GM12878 (cell line): Measurements from ENCODE around the gene NHLRC4.

Experiments used
- EZH2 ChIP-seq: IDR thresholded peaks from 2 replicates; pipeline ENCODE4 v1.6.1; 2012; ENCODE audit warnings: low read depth, mild to moderate bottlenecking, control low read depth, inconsistent platforms, low read length, borderline replicate concordance; ENCODE audit not compliant: control insufficient read depth
- GABPA ChIP-seq: IDR thresholded peaks from 2 replicates; pipeline ENCODE4 v1.6.1; 2014; ENCODE audit warnings: antibody characterized with exemption, low read depth, mild to moderate bottlenecking, inconsistent platforms
- MYC ChIP-seq: IDR thresholded peaks from 2 replicates; pipeline ENCODE4 v1.6.1; 2011; ENCODE audit warnings: mild to moderate bottlenecking, low read length, moderate library complexity, inconsistent platforms; ENCODE audit not compliant: insufficient read depth, insufficient replicate concordance, insufficient read length, severe bottlenecking
- NR2C2 ChIP-seq: IDR thresholded peaks from 2 replicates; pipeline ENCODE4 v1.6.1; 2011; ENCODE audit warnings: borderline replicate concordance, low read depth; ENCODE audit not compliant: control insufficient read depth, insufficient read length
- PAX8 ChIP-seq: fragments of 450-650 bp; IDR thresholded peaks from 2 replicates; pipeline ENCODE4 v1.6.1; 2017; ENCODE audit warnings: mild to moderate bottlenecking, moderate library complexity
- POLR2A ChIP-seq: IDR thresholded peaks from 2 replicates; pipeline ENCODE4 v1.6.1; 2011; ENCODE audit warnings: low read depth, mild to moderate bottlenecking, low read length
- POLR2AphosphoS5 ChIP-seq: IDR thresholded peaks from 2 replicates; pipeline ENCODE4 v1.6.1; 2011; ENCODE audit warnings: mild to moderate bottlenecking, low read length, inconsistent platforms
- RCOR1 ChIP-seq: conservative IDR thresholded peaks from 2 replicates; pipeline ENCODE4 v1.6.1; 2012; ENCODE audit warnings: low read depth, low read length, improper control_type of control experiment
- RFX5 ChIP-seq: IDR thresholded peaks from 2 replicates; pipeline ENCODE4 v1.6.1; 2011; ENCODE audit warnings: low read depth, low read length, improper control_type of control experiment
- SIN3A ChIP-seq: IDR thresholded peaks from 2 replicates; pipeline ENCODE4 v1.6.1; 2012; ENCODE audit warnings: low read depth, low read length, improper control_type of control experiment
- SMAD1 ChIP-seq: fragments of 450-650 bp; IDR thresholded peaks from 2 replicates; pipeline ENCODE4 v1.6.1; 2018; ENCODE audit warnings: mild to moderate bottlenecking, low read depth; ENCODE audit not compliant: partially characterized antibody
- USF2 ChIP-seq: IDR thresholded peaks from 2 replicates; pipeline ENCODE4 v1.6.1; 2011; ENCODE audit warnings: low read depth, low read length, improper control_type of control experiment, borderline replicate concordance
- TF ChIP-seq, protein P1 (sequence below), 3 experiments: IDR thresholded peaks in 2 of 3; conservative IDR thresholded peaks in 1 of 3; 2 replicates each; pipeline ENCODE4 v1.5.1; 2011; ENCODE audit warnings: low read depth in 3 of 3, low read length in 3 of 3, mild to moderate bottlenecking in 3 of 3, control low read depth in 2 of 3, moderate library complexity in 2 of 3, inconsistent platforms in 1 of 3, mixed read lengths in 1 of 3; ENCODE audit not compliant: control insufficient read depth in 2 of 3, insufficient read depth in 1 of 3; ENCODE audit errors: extremely low read depth in 1 of 3

DNA sequence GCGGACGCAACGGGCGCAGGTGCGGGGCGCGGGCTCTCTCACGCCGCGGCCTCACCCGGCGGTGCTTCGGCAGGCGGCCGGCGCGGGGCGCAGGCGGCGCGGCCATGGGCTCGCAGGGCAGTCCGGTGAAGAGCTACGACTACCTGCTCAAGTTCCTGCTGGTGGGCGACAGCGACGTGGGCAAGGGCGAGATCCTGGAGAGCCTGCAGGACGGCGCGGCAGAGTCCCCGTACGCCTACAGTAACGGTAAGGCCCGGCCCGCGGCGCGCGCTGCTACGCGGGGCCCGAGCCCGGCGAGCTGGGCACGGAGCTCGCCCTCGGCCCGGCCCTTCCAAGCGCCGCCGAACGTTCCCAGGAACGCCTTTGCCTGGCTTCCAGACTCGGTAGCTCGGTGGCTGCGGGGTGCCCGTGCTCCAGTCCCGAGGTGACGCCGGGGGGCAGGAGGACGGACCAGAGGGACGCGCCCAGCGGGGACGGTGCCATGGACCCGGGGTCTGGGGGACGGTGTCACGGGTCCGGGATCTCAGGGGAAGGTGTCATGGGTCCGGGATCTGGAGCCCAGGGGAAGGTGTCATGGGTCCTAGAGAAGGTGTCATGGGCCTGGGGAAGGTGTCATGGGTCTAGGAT is 23.5 kb downstream of the NHLRC4 start:
- no peak for TF ChIP-seq RCOR1
- TF ChIP-seq, protein P1, sequence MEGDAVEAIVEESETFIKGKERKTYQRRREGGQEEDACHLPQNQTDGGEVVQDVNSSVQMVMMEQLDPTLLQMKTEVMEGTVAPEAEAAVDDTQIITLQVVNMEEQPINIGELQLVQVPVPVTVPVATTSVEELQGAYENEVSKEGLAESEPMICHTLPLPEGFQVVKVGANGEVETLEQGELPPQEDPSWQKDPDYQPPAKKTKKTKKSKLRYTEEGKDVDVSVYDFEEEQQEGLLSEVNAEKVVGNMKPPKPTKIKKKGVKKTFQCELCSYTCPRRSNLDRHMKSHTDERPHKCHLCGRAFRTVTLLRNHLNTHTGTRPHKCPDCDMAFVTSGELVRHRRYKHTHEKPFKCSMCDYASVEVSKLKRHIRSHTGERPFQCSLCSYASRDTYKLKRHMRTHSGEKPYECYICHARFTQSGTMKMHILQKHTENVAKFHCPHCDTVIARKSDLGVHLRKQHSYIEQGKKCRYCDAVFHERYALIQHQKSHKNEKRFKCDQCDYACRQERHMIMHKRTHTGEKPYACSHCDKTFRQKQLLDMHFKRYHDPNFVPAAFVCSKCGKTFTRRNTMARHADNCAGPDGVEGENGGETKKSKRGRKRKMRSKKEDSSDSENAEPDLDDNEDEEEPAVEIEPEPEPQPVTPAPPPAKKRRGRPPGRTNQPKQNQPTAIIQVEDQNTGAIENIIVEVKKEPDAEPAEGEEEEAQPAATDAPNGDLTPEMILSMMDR (IDR thresholded peaks at IDR 0.05 in 2 of 3, conservative IDR thresholded peaks at IDR 0.05 in 1 of 3; ENCODE audit: control insufficient read depth in 2 of 3, extremely low read depth in 1 of 3, insufficient read depth in 1 of 3, low read depth in 3 of 3, low read length in 3 of 3), result no peak
- no peak for TF ChIP-seq MYC
- TF ChIP-seq USF2, result no peak
- TF ChIP-seq PAX8, result no peak
- TF ChIP-seq SIN3A, result no peak
- TF ChIP-seq SMAD1, result no peak
- TF ChIP-seq POLR2A, result no peak
- TF ChIP-seq POLR2AphosphoS5, result no peak
- TF ChIP-seq NR2C2, result no peak
- no peak for TF ChIP-seq GABPA
- no peak for TF ChIP-seq RFX5
- no peak for TF ChIP-seq EZH2
